Mesothelial cell of epicardium (in vitro differentiated cells): ENCODE data around the gene LRIG1. TPM values are rescaled to one million over a fixed set of nuclear protein-coding genes. Genes with fewer than 3 reads are reported as not detected.

Source experiments
- DNase-seq, 2 experiments: peaks; one replicate each; pipeline ENCODE4 v3.0.0; 2021; ENCODE audit warnings: low spot score in 2 of 2; ENCODE audit not compliant: unreplicated experiment in 2 of 2
- H3K27ac Mint-ChIP-seq: 2 replicates; pipeline ENCODE4 v1.8.0; 2021; ENCODE audit warnings: mixed read lengths
- H3K27me3 Mint-ChIP-seq: 2 replicates; pipeline ENCODE4 v1.8.0; 2021; ENCODE audit warnings: low read depth, mixed read lengths
- H3K36me3 Mint-ChIP-seq: 2 replicates; pipeline ENCODE4 v1.8.0; 2021; ENCODE audit warnings: mixed read lengths
- H3K4me1 Mint-ChIP-seq: 2 replicates; pipeline ENCODE4 v1.8.0; 2021; ENCODE audit warnings: mixed read lengths
- H3K4me3 Mint-ChIP-seq: 2 replicates; pipeline ENCODE4 v1.8.0; 2021; ENCODE audit warnings: mild to moderate bottlenecking, moderate library complexity, mixed read lengths
- H3K9me3 Mint-ChIP-seq: 2 replicates; pipeline ENCODE4 v1.8.0; 2021; ENCODE audit warnings: mixed read lengths
- total RNA-seq: library from RNA; stranded (reverse); gene quantifications from 3 replicates; pipeline ENCODE4 v1.2.1, GENCODE V29; 2021
- TF ChIP-seq, protein P1 (sequence below): fragments of 200-600 bp; sonication (generic); IDR thresholded peaks from one replicate; pipeline ENCODE4 v1.5.0; 2021; ENCODE audit warnings: antibody characterized with exemption; ENCODE audit not compliant: unreplicated experiment

The LRIG1 gene
- total RNA-seq, 1 donor from 2014 or later, result 5.5 TPM

DNA sequence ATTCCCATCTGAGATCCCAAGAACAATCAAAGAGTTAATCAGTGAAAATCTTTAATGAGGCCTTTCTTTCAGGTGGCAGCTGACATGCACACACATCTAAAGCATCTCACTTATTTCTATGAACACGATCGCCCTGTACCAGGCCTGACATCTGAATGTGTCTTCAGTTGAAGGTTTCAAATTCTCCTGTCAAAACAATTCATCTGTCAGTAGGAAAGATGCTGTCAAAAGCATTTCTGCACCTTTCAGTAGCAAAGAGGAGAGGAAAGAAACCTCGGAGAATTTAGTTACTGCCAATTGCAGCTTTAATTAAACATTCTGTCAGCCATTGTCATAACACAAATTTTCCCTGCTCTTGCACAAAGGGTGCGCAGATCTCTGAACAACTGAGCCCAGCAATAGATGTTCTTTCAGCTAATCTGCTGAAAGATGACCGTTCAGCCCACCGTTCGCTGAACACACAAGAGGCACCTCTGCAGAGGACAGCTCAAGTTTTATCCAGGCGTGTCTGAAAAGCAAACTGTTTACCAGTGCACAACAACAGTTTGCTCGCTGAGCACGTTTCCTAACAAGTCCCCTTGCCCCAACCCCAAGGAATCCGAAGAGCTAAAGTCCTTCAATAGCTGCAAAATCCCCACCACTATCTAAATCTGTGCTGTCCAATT, 34.1 kb downstream of the LRIG1 start:
- Mint-ChIP-seq H3K4me3 (no peak overlapping the region), H3K27me3 (peaks cover 26% of the 10 kb centered on the region), H3K9me3 (no peaks in the 10 kb centered on the region), H3K27ac (no peak overlapping the region), H3K36me3 (no peaks in the 10 kb centered on the region), H3K4me1 (peaks cover 2% of the 10 kb centered on the region)
- TF ChIP-seq, protein P1, sequence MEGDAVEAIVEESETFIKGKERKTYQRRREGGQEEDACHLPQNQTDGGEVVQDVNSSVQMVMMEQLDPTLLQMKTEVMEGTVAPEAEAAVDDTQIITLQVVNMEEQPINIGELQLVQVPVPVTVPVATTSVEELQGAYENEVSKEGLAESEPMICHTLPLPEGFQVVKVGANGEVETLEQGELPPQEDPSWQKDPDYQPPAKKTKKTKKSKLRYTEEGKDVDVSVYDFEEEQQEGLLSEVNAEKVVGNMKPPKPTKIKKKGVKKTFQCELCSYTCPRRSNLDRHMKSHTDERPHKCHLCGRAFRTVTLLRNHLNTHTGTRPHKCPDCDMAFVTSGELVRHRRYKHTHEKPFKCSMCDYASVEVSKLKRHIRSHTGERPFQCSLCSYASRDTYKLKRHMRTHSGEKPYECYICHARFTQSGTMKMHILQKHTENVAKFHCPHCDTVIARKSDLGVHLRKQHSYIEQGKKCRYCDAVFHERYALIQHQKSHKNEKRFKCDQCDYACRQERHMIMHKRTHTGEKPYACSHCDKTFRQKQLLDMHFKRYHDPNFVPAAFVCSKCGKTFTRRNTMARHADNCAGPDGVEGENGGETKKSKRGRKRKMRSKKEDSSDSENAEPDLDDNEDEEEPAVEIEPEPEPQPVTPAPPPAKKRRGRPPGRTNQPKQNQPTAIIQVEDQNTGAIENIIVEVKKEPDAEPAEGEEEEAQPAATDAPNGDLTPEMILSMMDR, result no peak
- DNase-seq, result no peak

DNA sequence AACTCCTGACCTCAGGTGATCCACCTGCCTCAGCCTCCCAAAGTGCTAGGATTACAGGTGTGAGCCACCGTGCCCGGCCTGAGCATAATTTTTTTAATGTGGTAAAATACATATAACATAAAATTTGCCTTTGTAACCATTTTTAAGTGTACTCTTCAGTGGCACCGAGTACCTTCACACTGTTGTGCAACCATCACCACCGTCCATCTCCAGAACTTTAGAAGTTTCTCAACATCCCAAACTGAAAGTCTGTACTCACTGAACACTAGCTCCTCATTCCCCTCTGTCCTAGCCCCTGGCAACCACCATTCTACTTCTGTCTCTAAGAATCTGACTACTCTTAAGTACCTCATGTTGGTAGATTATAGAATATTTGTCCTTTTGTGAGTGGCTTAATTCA, 35.2 kb downstream of the LRIG1 start:
- no peaks in the 10 kb centered on the region for H3K9me3 Mint-ChIP-seq
- DNase-seq, result no peak
- TF ChIP-seq, protein P1, result no peak
- no peaks in the 10 kb centered on the region for H3K36me3 Mint-ChIP-seq
- H3K4me3 Mint-ChIP-seq, result no peak overlapping the region
- peaks cover 27% of the 10 kb centered on the region for H3K27me3 Mint-ChIP-seq
- H3K27ac Mint-ChIP-seq, result no peak overlapping the region
- H3K4me1 Mint-ChIP-seq, result peaks cover 2% of the 10 kb centered on the region

DNA sequence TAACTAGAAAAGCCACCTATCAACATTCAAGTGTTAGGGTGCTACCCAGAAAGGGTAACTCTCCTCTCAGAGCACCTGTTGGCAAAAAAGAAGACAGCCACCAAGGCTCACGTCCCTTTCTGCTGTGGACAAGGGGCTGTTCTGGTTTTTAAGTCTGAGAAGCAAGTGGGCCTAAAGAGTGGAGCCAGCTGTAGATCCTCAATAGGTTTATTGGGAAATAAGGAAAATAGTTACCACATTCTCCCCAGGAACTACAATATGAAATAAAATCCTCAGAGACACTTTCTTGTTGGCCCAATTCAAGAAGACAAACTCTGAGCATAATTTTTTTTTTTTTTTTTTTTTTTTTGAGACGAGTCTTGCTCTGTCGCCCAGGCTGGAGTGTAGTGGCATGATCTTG, 35.8 kb downstream of the LRIG1 start:
- Mint-ChIP-seq H3K9me3 (no peaks in the 10 kb centered on the region), H3K27me3 (peaks cover 26% of the 10 kb centered on the region), H3K27ac (no peak overlapping the region), H3K4me3 (no peak overlapping the region), H3K4me1 (peaks cover 2% of the 10 kb centered on the region), H3K36me3 (no peaks in the 10 kb centered on the region)
- TF ChIP-seq, protein P1, result no peak
- DNase-seq, result no peak

DNA sequence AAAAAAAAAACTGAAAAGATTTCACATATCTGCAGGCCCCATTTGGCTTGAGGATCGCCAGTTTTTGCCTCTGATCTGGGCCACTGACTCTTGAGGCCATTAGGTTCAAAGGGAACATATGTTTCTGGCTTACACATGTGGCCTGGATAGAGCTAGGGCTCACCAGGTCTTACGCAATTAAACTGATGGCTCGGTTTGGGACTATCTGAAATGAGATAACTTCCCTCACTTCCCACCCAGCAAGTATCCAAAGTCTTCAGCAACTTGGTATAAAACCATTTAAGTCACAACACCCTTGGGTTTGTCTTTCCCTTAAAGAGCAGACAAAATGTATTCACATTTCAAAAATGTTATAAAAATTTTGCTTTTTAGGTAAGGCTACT, 36.3 kb downstream of the LRIG1 start:
- Mint-ChIP-seq H3K27ac (no peak overlapping the region), H3K9me3 (no peaks in the 10 kb centered on the region), H3K36me3 (no peaks in the 10 kb centered on the region), H3K27me3 (peaks cover 26% of the 10 kb centered on the region), H3K4me3 (no peak overlapping the region), H3K4me1 (peaks cover 2% of the 10 kb centered on the region)
- TF ChIP-seq, protein P1, result no peak
- no peak for DNase-seq

DNA sequence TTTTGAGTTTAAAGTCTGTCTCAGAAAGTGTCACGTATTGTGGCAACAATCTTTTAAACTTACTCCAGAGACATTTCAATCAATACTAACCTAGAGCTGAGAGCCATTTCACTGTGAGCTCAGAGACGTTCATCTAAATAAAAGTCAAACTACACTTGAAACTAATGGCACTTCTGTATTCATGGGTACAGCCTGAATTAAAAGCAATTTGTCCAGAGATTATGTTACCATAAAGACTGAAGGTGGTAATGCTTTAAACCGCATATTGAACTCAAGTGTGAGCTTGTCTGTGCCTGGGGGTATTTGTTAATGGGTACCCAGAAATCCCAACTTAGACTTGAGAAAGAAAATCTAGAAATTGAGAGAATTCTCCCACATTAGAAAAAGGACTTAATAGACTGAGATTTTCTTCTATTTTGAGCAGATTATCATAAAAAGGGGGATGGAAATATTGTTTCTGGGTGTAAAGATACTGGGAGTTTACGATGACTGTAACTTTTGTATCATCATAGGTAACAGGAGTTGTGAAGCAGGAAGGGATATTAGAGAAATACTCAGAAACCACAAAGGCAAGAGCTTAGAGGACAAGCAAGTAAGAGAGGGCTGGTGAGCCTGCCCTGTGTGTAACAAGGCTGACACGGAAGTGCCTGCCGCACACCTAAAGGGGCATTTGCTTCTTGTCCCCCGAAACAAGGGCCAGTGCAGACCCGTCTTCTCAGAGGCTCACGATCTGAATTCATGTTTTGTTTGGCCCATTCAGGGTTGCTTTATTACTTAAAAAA, 36.9 kb downstream of the LRIG1 start:
- Mint-ChIP-seq H3K27ac (no peak overlapping the region), H3K4me1 (peaks cover 2% of the 10 kb centered on the region), H3K4me3 (no peak overlapping the region), H3K36me3 (no peaks in the 10 kb centered on the region), H3K27me3 (peaks cover 27% of the 10 kb centered on the region), H3K9me3 (no peaks in the 10 kb centered on the region)
- TF ChIP-seq, protein P1, result no peak
- no peak for DNase-seq
